Pons (tissue), 1 donor: ENCODE results near the gene GCNT1.
"Not testable (repeated sequence)": the region's sequence is repeated elsewhere in the genome, so short reads cannot be mapped to it uniquely, and the experiment has no call there.

Experiments
- DNase-seq: peaks from one replicate; pipeline ENCODE4 v3.0.0-alpha.2; 2016; ENCODE audit warnings: low spot score

GCNT1 gene

GRCh38 chr9:76490249-76490990, 31.4 kb downstream of the GCNT1 start:
- DNase-seq = no peak

GRCh38 chr9:76491056-76491455, 32.1 kb downstream of the GCNT1 start:
- DNase-seq = not testable (repeated sequence)

DNA sequence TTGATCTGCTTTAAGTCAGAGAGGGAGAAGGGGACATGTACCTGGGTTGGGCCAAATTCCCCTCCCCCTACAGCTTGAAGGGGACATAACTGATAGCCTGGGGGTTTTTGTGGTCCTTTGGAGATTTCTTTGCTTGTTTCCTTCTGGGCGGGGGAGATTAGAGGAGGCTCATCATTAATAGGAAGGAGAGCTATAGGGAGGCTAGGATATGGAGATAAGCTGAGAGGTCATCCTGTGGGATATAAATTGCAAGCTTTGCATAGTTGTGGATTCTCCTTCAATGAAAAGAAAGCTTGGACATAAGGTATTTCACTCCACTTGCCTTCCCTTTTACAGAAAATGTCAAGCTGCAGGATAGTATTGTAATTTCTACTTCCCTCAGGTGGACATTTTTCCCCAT, 34.5 kb downstream of the GCNT1 start:
- DNase-seq = not testable (repeated sequence)

- DNase-seq = no peak
Observed at GRCh38 chr9:76500061-76500460, 41.1 kb downstream of the GCNT1 start.

DNA sequence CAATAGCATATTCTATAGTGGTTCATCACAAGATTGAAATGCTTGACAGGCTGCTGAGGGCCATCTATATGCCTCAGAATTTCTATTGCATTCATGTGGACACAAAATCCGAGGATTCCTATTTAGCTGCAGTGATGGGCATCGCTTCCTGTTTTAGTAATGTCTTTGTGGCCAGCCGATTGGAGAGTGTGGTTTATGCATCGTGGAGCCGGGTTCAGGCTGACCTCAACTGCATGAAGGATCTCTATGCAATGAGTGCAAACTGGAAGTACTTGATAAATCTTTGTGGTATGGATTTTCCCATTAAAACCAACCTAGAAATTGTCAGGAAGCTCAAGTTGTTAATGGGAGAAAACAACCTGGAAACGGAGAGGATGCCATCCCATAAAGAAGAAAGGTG, 43.8 kb downstream of the GCNT1 start:
- no peak for DNase-seq

DNA sequence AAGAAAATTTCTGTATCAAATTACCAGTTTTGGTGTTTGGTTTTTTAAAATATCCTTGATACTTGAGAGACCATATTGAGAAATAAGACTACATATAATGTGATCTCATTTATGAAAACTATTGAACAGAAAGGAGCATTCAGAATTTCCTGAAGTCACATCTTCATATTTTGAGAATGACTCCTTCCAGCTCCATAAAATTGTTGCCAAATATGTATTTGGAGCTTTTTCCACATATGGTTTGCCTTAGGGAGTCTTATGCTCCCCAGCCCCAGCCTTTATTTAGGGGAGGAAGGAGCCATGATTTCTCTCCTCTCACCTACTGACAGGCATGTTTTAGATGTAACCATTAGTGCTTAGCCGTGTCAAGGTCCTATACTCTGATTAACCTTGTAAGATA, 51.1 kb downstream of the GCNT1 start:
- no peak for DNase-seq

DNA sequence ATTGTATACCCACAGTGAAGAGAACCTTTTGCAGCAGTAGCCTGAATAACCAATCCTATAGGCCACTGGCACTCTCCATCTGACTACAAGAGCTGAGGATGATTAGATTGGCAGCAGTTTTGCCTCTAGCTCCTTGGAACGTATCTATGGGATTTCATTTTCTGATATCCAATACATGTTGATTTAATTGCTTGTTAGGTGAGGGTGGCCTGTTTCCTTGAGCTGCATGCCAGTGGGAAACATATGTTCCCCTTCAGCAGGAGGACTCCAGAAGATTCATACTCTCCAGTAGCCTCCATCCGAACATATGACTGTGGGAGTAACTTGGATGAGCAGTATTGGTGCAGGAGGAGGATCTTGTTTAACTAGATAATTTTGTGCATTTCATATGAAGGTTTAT, 51.5 kb downstream of the GCNT1 start:
- no peak for DNase-seq

GRCh38 chr9:76512826-76513225, 53.8 kb downstream of the GCNT1 start:
- DNase-seq = no peak

GRCh38 chr9:76516350-76516749, 57.4 kb downstream of the GCNT1 start:
- DNase-seq = no peak

DNA sequence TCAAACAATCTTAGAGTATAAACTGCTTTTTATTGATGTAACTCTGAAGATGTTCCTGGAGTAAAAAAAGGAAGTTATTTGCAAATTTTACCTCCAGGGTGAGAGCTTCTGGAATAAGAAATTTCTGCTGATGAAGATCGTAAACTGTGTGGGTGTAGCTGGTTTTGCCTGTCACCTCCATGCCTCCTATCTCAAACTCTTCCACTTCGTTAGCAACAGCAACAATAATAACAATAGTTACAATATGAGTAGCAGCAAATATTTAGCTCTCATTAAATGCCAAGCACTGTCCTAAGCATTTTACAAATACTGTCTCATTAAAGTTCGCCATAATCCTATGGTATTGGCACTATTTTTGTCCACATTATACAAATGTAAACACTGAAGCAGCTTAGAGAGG, 57.9 kb downstream of the GCNT1 start:
- no peak for DNase-seq

DNA sequence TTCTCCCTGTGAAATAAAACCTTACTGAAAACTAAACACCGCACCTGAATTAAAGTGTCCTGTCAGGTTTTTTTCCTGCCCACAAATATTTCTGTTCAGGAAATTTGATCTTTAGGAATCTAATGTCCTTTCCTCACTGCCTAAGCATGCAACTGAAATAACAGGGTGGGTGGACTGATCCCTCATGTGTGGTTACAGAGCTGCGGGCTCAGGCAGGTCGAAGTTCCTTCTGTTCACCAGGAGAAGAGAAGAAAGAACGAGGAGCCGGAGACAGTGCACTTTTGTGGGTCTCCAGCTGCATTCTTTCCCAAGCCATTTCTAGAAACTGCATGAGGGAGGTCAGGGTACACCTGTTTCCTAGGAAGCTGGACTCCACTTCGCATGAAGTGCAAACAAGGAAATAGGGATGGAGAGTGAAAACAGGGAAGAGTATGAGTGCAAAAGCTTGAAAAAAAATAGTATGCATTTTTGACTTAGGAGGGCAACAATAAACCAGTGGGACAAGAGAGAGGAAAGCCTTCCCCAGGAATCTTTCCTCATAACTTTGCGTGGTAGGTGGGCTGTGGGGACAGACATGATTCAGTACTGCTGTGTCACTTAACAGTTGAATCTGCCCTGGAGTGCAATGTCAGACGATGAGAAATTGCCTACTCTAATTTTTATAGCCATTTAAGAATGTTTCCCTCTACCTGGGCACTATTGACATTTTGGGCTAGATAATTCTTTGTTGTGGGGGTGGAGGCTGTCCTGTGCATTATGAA, 60.3 kb downstream of the GCNT1 start:
- DNase-seq = no peak

- DNase-seq = no peak
Observed at GRCh38 chr9:76521244-76521681, 62.3 kb downstream of the GCNT1 start.

- no peak for DNase-seq
Observed at GRCh38 chr9:76521906-76522305, 62.9 kb downstream of the GCNT1 start.

DNA sequence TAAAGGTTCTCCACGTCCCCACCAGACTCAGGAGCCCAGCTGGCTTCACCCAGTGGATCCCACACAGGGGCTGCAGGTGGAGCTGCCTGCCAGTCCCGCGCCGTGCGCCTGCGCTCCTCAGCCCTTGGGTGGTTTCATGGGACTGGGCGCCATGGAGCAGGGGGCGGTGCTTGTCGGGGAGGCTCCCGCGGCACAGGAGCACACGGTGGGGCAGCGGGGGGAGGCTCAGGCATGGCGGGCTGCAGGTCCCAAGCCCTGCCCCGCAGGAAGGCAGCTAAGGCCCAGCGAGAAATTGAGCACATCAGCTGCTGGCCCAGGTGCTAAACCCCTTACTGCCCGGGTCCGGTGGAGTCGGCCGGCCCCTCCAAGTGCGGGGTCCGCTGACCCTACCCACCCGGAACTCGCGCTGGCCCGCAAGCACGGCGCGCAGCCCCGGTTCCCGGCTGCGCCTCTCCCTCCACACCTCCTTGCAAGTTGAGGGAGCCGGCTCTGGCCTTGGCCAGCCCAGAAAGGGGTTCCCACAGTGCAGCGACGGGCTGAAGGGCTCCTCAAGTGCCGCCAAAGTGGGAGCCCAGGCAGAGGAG, 64.7 kb downstream of the GCNT1 start:
- DNase-seq = not testable (repeated sequence)

DNA sequence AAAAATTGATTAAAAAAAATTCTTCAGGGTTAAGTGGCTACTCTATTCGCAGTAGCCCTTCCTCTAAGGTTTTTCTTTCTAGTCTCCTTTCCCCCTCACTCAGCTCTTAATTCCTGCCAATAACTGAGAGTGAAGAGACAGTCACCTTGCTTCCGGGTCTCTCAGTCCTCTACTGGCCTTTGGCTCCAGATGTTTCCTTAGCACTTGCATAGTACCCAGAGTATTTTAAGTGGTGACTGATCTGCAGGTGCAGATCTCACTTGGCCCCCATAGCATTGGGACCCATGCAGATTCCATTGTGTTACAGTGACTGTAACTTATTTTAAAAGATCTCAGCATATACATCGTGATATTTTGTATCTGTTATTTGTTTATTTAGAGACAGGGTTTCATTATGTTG, 66.2 kb downstream of the GCNT1 start:
- no peak for DNase-seq

DNA sequence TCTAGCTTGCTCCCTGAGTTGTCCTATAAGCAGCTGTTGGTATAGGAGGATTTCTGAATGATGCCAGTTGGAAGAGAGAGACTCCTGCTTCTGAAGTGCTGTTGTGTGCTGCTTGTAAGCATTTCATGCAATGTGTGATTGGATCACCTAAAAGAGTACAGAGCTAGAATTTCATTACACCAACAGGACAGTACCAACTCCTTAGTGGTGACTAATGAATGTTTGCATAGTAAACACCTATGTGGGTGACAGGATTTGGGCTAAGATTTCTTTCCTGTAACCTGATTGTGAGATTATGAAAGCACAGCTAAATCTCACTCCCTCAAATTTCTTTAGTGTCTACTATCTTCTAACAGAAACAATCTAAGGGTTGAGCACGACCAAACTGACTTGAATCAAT, 67.0 kb downstream of the GCNT1 start:
- DNase-seq = no peak

DNA sequence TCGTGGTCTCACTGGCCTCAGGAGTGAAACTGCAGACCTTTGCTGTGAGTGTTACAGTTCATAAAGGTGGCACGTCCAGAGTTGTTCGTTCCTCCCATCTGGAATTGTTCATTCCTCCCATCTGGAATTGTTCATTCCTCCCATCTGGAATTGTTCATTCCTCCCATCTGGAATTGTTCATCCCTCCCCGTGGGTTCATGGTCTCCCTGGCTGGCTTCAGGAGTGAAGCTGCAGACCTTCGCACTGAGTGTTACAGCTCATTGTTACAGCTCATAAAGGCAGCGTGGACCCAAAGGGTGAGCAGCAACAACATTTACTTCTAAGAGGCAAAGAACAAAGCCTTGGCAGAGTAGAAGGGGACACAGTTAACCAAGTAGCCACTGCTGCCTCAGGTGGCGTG, 69.1 kb downstream of the GCNT1 start:
- DNase-seq = no peak

GRCh38 chr9:76528642-76529190, 69.7 kb downstream of the GCNT1 start:
- DNase-seq = no peak

GRCh38 chr9:76529653-76530052, 70.7 kb downstream of the GCNT1 start:
- DNase-seq = no peak

DNA sequence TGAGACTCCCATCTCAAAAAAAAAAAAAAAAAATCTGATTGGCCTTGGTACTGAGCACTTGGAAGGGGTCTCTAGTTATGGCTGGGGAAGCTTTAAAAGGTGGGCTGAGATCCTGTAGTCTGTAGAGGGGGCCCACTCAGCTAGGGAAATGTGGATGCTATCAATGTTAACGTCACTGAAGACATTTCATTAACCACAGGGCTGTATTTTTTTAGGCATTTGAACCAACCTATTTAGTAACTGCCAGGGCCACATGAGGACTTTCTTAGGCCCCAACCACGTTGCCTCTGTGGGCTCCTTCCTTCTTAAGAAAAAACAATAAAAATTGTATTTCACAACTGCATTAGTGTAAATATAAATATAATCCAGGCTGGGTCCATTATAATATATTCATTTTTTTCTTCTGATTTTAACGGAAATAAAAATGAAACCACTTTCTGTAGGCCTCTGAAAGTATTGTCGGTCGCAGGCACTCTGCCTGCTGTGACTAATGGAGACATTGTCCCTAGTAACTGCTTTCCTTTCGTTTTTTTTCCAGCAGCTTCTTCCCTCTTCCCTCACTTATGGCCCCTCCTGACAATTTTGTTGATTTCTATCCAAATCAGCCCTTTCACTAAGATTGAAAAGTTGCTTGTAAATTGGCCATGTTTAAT, 71.6 kb downstream of the GCNT1 start:
- DNase-seq = no peak

DNA sequence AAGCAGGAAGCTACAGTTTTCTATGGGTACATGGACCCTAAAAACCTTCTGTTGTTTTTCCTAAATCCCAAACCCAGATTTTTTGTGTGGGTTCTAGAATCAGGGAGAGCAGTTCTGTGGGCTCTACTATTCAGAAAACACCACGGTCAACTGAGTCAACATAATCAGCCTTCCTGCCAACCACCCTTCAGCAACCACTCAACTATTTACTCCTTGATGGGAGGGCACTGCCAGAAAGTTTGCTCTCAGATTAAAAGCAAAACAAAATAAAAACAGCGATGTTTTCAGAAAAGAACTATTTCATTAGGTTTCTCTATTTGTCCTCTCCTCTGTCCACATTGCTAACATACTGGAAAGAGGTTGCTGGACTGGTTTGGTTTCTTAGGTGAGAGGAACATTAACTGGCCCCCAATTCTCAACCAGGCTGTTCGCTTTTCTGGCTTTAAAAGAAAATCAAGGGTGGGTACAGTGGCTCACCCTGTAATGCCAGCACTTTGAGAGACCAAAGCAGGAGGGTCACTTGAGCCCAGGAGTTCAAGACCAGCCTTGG, 72.3 kb downstream of the GCNT1 start:
- no peak for DNase-seq

- DNase-seq = not testable (repeated sequence)
Observed at GRCh38 chr9:76532877-76533276, 73.9 kb downstream of the GCNT1 start.
